ENCODE data around the gene JMJD4.
A peak's percentile ranks its signal among the peaks of the same experiment; 100 is the strongest.
"Not testable (repeated sequence)": the region's sequence is repeated elsewhere in the genome, so short reads cannot be mapped to it uniquely, and the experiment has no call there.

The JMJD4 gene

DNA sequence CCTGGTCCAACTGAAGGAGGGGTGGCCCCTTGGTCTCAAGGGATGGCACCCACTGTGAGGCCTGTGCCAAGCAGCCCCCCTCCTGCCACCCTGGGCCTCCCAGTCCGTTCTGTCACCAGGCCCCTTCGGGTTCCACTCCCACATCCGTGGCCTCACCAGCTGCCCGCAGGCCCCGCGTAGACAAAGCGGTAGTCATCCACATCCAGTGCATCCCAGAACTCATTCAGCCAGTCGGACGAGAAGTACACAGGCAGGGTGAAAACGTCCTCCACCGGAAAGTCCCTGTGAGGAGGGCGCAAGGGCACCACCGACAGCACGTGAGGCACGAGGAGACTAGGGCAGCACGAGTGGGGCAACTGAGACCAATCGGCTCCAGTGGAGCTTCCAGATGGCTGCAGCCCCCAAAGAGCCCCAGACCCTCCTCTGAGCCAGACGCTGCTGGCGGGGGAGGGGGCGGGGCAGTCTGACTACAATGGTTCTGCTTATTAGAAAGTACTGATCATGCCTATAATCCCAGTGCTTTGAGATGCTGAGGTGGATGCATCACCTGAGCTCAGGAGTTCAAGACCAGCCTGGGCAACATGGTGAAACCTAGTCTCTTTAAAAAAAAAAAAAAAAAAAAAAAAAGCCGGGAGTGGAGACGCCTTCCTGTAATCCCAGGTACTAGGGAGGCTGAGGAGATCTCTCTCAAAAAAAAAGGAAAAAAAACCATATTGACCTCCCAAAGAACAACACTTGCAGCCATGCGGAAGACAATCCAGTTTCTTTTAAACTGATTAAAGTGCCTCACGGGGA lies 1.2 kb downstream of the JMJD4 start:
- no peak for DNase-seq (ENCODE audit: extremely low read depth in 1 of 2, low read depth in 1 of 2)

DNA sequence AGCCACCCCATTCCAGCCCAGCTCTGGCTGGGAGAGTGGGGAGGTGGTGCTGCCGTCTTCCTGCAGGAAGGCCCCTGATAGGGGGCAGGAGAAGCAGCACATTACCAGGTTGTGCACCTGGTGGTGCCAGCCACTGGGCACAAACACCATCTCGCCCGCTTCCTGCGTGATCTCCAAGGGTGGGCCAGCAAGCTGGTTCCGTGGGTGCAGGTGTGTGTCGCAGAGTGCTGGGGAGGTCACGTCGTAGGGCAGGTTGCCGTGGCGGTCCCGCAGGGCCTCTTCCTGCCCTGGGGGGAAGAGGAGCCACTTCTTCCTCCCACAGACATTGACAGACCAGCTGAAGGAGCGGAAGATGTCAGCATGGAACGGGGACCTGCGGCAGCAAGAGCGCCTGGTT lies 1.8 kb downstream of the JMJD4 start:
- no peak for DNase-seq (ENCODE audit: extremely low read depth in 1 of 2, low read depth in 1 of 2)

DNA sequence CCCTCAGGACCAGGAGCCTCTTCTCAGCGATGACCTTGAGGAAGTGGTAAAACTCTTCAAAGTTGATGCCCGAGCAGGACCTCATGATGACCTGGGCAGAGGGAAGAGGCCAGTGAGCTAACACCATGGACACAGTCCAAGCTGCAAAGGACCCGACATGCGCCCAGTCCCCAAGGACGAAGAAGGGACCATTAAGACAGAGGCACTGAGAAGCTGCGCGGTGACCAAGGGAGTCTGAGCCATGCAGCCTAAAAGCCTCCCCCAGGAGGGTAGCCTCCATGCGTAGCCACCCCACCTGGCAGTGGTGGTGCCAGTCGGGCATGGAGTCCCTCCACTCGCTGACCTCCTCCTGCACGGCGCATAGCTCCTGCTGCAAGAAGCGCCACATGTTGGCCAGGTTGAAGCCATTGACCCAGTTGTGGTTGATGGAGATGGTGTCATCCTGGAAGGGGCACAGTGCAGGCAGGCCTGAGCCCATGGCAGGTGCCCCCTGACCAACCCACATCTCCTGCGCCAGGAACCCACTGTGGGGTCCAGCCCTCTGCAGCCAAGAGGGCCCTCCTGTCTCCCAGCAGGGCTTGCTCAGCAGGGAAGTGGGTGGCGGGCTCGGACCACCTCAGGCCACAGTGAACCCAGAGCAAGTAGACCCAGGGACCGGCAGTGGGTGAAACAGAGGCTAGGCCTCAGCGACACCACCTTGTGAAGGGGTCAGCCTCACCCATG lies 2.4 kb downstream of the JMJD4 start:
- DNase-seq (ENCODE audit: extremely low read depth in 1 of 2, low read depth in 1 of 2) = no peak

DNA sequence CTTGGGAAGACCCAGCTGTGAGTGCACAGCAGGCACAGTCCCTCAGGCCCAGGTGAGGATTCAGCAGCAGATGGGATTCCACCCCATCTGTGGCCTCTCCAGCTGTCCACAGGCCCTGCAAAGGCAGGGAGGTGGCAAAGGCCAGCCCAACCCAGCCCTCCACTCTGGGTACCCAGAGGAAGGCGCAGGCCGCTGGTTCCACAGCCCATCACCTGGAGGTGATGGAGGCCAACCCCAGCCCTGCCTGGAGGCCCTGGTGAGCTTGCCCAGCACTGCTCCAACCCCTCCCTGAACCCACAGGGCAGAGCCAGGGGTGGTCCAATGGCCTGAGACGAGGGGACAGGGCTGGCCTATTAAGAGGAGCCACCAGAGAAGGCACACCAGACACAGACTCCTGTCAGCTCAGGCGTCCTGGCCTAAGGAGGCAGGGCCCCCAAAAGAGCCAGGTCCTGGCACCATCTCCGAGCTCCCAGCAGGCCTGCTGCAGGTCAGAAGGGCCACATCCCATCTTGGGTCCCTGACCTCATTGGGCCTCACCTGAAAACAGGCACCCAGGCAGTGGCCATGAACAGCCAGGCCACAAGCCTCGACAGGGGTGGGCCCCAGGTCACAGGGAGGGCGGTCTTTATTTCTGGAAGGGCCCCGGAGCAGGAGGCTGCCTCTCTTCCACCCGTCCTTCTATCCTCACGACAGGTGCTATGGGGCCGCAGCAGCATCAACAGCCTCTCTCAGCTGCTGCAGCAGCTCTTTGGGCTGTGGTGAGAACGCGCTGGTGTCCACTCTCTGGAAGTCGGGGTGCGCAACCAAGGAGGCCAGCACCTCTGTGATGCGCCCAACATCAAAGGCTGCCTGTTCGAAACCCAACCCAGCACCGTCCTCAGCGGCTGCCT lies 3.2 kb downstream of the JMJD4 start:
- DNase-seq (ENCODE audit: extremely low read depth in 1 of 2, low read depth in 1 of 2) = no peak

DNA sequence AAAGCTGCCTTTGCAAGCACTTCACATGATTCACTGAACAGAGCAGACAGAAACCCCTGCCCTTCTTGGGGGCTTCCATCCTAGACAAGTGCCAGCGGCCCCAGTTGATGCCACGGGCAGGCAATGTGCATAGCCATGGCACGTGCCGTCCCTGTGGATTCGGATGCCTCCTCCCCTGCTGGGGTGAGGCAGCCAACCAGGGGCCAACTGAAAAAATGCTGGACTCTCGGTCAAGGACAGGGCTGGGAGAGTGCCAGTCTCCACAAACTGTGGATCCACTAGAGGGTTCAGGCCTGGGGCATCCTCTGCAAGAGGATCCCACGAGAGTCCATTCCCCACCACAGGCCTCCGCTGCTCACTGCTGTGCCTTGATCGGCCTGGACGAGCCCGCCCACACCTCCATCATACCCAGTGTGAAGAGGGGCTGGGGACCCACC lies 3.8 kb downstream of the JMJD4 start:
- DNase-seq (ENCODE audit: extremely low read depth in 1 of 2, low read depth in 1 of 2) = no peak

DNA sequence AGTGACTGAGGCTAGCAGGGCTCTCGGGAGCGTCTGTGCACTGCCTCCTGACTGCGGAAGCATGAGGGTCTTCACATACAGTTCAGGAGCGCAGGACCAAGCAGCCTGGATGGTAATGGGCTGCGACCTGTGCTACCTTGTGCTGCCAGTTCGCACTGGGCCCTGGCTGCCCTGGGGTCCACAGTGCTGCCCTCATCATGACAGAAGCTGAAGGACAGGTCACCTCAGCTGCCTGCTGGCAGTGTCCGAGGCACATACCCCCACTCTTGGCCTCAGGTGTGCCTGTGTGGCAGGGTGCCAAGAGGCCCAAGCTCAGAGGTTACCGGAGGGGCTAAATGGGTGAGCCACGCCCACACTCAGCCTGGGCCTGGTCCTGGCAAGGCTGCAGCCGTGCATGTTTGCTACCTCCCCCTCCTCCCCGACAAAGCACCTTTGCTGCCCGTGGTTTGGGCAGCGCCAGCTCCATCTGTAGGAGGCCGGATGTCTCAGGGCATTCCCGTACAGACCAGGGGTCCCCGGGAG lies 4.4 kb downstream of the JMJD4 start:
- DNase-seq (ENCODE audit: extremely low read depth in 1 of 2, low read depth in 1 of 2) = no peak

DNA sequence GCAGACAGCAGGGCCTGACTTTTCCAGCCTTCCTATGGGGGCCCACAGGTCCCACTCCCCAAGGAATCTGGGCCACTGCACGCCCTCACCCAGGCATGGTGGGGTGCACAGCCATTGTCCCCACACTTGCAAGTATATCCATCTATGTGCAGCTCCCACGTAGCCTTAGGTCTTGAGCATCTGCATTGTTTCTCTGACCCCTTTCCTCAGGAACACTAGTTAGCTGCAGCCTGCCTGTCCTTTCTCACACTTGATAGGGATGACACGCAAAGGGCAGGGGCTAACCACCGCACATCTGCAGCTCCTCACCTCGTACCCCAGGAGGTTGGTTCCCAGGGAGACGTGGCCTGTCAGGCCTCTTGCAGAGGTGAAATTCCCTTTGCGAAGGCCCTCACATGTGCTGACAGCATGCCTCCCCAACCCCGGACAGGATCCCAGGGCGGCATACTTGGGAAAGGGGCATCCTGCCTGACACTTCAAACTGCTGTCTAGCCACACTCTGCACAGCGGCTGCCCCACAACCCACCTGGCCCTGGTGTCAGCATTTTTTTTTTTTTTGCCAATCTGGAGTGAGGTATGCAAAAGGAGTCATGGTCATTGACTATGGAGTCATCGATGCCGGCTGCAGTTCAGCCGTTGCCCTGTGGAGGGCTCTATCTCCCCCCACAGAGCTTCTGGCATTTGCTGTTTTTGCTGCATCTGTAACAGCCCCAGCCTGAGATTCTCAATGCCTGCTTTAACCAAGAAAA lies 5.0 kb downstream of the JMJD4 start:
- DNase-seq (ENCODE audit: extremely low read depth in 1 of 2, low read depth in 1 of 2) = no peak

DNA sequence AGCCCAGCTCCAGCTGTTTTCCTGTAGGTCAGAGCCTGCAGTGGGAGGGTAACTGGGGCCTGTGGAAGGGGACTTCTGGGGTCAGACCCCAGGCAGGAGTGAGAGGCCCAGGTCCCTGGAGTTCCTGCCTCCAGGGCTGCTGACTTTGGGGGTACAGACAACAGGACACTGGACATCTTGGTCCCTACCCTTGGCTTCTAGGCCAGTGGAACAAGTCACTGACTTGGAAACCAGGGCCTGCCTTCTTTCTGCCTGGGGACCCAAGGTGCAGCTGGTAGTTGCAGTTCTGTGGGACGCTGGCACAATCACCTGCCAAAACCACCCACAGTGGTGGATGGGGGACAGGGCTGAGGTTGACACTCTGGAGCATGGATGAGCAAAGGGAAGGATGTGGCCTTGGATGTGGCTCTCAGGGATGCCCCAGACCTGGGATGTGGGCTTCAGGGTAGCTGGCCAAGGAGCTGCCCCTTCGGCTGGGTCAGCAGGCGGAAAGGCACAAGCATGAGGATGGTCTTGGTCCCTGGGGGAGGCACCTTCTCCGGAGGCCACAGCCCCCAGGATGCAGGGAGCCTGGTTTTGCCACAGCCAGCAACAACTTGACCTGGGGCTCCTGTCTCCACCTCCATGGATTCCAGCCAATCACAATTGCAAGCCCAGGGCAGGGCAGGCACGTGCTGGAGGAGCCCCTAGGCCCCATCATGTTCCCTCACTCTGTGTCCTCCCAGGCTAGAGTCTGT lies 5.8 kb downstream of the JMJD4 start:
- DNase-seq (ENCODE audit: extremely low read depth in 1 of 2, low read depth in 1 of 2) = no peak

DNA sequence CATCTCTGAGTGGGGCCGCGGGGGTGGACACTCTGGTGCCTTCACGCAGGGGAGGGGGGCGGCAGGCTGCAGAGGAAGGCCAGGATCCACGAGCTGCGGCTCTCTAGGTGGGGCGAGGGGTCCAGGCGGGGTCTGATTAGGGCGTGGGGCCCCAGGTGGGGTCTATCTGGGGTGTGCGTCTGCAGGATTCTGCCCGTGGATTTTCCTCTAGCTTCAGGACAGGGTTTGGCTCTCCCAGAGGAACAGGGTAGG lies 6.3 kb downstream of the JMJD4 start:
- no peak for DNase-seq (ENCODE audit: extremely low read depth in 1 of 2, low read depth in 1 of 2)

DNA sequence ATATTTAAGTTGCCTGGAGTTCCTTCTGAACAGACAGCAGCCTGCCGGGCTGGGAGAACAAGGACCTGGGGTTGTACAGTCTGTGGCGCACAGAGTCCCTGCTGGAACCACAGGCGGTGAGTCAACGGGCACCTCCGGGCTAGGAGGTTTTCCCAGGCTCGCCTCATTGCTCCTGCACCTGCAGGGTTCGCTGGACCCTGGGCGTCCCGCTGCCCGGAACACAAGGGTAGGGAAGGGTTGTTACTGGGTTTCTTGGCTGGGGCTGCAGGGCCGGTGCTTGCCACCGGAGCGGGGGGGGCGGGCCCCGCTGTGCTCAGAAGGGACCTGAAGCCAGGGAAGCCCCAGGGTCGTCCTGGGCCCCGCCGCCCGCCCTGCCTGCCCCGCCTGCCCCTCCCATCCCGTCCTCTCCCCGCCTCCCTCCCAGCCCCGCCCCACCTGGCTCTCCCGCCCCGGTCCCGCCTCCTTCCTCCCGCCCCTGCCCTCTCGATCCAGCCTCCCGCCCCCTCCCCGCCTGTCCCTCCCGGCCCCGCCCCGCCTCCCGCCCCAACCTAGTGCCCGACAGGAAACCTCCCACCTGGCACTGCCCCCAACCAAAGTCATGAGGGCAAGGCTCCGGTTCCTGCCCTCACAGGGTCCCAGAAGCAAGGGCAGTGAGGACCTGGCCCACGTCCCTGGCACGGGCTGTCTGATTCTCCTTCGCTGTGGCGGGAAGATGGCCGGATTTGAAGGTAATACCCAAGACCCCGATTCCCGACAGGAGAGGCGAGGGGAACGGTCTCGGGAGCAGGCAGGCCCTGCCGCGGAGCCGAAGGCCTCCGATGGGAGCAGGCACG lies 6.8 kb downstream of the JMJD4 start:
- DNase-seq (ENCODE audit: extremely low read depth in 1 of 2, low read depth in 1 of 2) = peak in 1 of 2 donors; percentile 53

DNA sequence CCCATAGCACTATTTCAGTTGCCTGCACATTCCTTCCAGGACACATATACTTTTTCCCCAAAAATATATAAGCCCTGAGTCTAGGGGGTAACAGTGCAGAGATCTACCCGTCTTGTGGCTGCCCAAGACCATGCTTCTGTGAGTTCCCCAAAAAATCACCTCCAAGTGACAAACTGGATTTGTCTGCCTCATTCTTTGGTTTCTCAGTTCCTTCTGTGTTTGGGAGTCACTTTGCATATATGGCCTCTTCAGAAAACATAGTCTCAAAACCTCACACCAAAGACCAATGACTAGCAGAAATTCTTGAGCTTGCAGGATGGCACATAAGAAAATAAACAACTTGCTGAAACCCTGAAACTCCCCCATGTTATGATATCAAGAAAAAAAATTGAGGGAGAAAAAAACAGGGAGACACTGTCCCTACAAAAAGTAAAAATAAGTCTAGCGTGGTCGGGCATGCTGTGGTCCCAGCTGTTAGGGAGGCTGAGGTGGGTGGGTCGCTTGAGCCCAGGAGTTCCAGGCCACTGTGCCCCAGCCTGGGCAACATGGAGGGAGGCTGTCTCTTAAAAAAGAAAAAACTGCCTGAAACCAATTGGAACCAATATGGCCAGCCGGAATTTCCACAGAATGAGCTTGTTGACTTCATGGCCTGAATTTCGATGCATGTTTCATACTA lies 8.0 kb downstream of the JMJD4 start:
- no peak for DNase-seq (ENCODE audit: extremely low read depth in 1 of 2, low read depth in 1 of 2)

DNA sequence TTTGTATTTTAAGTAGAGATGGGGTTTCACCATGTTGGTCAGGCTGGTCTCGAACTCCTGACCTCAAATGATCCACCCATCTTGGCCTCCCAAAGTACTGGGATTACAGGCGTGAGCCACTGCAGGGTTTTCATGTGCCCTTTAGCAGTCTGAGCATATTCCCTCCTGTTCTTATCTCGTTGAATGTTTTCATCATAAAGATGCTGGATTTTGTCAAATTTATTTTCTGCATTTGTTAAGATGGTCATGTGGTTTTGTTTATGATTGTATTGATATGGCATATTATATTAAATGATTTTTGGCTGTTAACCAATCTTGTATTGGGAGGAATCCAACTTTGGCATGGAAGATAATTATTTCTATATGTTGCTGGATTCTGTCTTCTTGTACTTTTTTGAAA lies 8.8 kb downstream of the JMJD4 start:
- DNase-seq (ENCODE audit: extremely low read depth in 1 of 2, low read depth in 1 of 2) = no peak

DNA sequence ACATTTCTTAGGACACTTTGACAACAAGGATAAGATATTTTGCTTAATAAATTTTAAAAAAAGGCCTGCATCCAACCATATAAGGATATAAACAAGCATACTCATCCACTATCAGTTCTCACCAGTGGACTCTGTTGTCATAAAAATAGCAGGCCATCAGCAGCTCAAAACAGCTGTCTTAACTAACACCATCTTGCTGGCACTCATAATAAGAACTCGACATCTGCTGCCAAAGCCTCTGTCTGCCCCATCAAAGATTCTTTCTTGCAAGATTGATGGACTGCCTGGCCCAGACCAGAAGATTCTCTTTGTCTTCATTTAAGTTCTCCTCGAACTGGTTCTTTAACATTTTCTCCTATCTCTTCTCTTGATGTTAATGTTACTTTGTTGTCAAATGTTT lies 10.1 kb downstream of the JMJD4 start:
- no peak for DNase-seq (ENCODE audit: extremely low read depth in 1 of 2, low read depth in 1 of 2)

DNA sequence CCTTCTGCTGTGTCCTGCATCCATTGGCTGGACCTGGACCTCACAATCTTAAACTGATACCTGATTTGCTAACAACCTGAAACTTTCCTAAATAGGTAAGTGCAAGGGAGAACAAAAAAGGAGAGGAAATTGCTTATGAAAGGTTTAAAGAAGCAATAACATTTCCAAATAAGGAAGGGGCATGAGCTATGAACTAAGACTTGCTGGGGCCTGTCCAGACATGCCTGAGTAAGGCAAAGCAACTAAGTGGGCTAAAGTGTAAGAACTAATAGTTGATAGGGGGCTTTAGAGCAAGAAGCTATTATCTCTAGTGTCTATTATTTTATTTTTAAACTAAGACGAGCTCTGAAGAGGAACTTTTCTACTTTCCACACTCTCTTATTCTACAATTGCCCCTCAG lies 11.6 kb downstream of the JMJD4 start:
- no peak for DNase-seq (ENCODE audit: extremely low read depth in 1 of 2, low read depth in 1 of 2)

DNA sequence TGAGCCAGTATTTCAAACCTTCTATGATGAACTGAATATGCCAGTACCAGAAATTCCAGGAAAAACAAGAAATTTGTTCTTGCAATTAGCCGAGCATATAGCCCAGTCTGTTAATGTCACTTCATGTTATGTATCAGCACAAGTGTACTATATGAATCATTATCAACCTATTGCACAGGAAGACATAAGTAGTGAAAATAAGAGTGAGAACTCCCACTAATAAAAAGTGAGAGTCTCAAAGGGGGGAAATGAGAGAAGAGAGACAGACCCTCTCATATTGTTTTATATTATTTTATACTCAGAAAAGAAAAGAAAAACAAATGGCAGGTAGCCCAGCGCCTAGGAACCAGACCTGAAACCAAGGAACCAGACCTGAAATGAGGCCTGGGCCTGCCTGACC lies 16.2 kb downstream of the JMJD4 start:
- no peak for DNase-seq (ENCODE audit: extremely low read depth in 1 of 2, low read depth in 1 of 2)

DNA sequence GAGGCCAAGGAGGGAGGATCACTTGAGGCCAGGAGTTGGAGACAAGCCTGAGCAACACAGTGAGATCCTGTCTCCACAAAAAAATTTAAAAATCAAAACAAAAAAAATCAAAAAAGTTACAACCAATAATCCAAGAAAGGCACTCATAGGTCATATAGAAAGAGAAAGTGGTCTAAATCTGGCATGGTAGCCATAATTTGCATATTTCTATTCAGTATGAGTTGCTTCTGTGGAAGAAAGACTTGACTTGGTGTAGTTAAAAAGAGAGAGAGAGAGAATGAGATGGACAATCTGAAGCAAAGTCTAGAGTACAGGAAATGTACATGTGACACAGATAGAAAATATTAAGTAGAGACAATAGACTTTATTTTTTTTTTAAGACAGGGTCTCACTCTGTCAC lies 22.5 kb downstream of the JMJD4 start:
- no peak for DNase-seq (ENCODE audit: extremely low read depth in 1 of 2, low read depth in 1 of 2)

DNA sequence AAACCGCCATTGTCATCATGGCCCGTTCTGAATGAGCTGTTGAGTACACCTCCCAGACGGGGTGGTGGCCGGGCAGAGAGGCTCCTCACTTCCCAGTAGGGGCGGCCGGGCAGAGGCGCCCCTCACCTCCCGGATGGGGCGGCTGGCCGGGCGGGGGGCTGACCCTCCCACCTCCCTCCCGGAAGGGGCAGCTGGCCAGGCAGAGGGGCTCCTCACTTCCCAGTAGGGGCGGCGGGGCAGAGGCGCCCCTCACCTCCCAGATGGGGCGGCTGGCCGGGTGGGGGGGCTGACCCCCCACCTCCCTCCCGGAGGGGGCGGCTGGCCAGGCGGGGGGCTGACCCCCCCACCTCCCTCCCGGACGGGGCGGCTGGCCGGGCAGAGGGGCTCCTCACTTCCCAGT lies 24.6 kb downstream of the JMJD4 start:
- DNase-seq (ENCODE audit: extremely low read depth in 1 of 2, low read depth in 1 of 2) = not testable (repeated sequence)

DNA sequence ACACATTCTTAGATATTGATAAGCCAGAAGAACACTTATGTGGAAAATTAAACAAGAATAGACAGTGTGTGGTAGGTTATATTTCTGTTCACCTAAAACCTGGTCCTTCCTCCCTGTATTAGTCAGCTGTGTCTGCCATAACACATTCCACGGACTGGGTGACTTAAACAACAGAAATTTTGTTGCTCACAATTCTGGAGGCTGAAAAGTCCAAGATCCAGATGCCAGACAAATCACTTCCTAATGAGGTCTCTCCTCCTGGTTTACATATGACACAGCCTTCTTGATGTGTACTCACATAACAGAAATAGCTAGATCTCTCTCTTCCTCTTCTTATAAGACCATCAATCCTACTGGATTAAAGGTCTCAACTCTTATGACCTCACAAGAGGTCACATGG lies 25.7 kb downstream of the JMJD4 start:
- DNase-seq (ENCODE audit: extremely low read depth in 1 of 2, low read depth in 1 of 2) = no peak

DNA sequence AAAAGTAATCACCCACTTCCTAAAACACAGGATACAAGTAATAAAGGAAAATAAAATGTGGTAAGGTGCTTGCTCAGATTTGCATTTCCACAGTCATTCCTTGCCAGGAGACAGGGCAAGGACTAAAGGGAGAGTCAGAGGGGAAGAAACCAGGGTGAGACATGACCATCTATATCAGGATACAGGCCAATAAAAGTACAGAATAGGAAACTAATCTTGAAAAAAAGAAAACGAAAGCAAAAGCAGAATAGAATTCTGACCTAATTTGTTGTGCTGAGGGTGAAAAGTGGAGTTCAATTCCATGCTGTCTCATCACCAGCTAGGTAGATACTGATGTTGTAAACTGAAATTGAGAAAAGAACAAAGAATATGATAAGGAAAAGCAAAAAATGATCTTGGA lies 27.3 kb downstream of the JMJD4 start:
- no peak for DNase-seq (ENCODE audit: extremely low read depth in 1 of 2, low read depth in 1 of 2)
